GM13977 (cell line): ENCODE results near the gene FZD7.

Experiments
- DNase-seq: peaks from one replicate; pipeline ENCODE4 v3.0.0; 2012; ENCODE audit warnings: low spot score
- CTCF ChIP-seq: IDR thresholded peaks from 2 replicates; pipeline ENCODE4 v1.5.1; 2012; ENCODE audit warnings: mild to moderate bottlenecking, control low read depth; ENCODE audit not compliant: insufficient read depth; ENCODE audit errors: extremely low read depth, missing control alignments
- in situ Hi-C: fragments of 300-500 bp; cut with MboI; formaldehyde crosslinking; loops from one replicate; pipeline ENCODE4 v1.12.0; 2022; ENCODE audit warnings: low sequenced_read_pairs, low pct_unique_long_range_greater_than_20kb, mixed read lengths, inconsistent platforms; ENCODE audit not compliant: unreplicated experiment

The FZD7 gene

DNA sequence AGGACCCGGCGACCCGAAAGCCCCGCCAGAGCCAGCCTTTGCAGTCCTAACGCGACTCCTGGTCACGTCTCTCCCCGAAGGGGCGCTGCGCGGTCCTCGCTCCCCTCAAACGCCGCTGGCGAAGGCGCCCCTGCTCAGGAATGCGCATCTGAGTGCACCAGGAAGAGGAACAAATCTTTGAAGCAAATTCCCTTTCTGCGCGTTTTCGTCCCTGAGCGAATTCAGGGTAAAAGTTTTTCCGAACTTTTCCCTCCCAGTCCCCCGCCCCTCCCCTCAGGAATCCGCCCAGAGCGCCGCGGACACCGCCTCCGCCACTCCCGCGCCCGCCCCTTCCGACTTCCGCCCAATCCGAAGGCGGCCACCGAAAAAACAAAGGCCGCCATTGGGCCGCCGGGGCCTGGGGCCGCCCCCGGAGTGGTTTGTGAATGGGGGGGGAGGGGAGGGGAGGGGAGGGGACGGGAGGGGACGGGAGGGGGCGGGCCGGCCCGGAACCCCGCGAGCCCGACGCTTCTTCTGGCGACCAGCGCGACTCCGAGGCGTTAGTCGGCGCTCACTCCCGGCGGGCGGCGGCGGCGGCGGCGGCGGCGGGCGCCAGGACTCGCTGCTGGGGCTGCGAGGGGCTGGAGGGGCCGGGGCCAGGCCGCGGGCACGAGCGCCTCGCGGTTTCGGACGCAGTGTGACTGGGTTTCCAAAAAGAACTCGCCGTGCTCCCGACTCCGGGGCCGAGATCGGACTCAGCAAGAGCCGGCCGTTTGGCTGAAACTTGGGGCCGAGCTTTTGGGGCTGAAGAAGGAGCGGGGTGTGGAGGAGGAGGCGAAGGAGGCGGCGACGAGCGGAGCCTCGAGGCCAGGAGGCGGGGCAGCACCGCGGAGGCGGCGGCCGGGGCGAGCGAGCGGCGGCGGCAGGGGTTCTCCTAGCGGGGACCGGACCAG, at the start of gene FZD7:
FZD7 (plus strand) TSS at position 539 of the 932 bp plus-strand sequence. CDS start 793 bp downstream, outside the sequence.
- in situ Hi-C loops = no loop called here
- TF ChIP-seq CTCF = no peak
- DNase-seq = peak; percentile 94

DNA sequence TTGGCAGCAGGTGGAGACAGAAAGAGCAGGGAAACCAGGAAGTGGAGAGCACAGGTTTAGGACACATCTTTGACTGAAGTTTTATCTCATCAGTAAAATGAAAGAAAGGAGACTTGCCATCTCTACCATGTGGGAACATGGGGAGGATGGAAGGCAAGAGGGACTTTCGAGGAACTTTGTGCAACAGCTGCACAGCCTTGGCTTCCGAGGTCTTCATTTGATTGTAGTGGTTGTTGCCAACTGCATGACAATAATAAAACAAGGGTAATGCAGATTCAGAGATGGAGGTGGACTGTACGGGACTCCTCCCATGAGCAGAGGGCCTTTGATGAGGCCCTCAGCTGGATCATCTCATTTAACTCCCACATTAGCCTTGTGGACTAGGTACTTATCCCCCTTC, 49.3 kb upstream of the FZD7 start:
- in situ Hi-C loops = no loop called here
- no peak for TF ChIP-seq CTCF
- no peak for DNase-seq

GRCh38 chr2:201984800-201985525, 48.7 kb upstream of the FZD7 start:
- in situ Hi-C loops = no loop called here
- no peak for TF ChIP-seq CTCF
- DNase-seq = no peak

DNA sequence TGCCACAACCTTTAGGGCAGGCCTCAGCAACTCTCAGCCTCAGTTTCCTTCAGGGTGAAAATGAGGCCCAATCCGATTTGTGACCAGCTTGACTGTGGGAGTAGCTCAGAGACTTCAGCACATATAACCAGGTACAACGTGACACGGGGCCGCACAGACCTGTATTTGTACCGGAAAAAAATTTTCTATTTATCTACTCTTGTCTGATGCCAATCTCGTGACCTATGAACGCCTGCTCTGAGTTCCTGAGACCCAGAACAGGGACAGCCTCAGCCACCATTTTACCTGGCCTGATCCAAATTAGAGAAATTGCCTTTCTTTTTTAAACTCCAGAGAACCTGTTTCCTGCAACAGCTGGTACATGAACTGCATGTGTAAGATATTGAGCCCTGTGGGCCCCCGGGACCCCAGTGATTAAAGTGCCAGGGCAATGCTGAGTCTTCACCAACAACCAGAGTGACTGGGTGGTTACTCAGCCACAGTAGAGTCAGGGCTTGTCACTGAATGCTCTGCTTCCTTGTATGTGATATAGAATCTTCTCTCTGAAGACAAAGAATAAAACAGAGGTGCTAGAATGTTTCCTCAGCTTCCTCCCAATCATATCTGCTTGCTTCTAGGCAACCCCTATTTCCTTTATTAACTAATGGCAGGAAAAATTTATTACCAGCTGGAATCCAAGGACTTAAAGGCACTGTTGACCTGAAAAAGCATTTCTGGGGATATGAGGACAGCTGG, 47.8 kb upstream of the FZD7 start:
- no peak for DNase-seq
- no peak for TF ChIP-seq CTCF
- in situ Hi-C loops = no loop called here

DNA sequence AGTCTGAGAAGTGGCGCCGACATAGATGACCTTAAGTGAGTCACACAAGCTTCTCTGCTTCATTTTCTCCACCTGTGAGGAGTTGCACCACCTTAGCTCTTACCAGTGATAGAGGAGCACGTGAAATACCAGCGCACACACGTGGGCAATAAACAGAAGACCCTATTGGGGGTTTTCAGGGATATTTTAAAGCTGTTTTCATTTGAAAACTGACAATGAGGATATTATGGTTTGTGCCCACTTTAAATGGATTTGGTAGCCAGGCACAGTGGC, 47.3 kb upstream of the FZD7 start:
- no peak for DNase-seq
- TF ChIP-seq CTCF = no peak
- in situ Hi-C loops = no loop called here

- no peak for DNase-seq
- in situ Hi-C loops = no loop called here
- no peak for TF ChIP-seq CTCF
These were observed 46.2 kb upstream of the FZD7 start for GRCh38 chr2:201987426-201987825.
